GM23338 (cell line): ENCODE measurements around the gene ZFX. TPM values are rescaled to one million over a fixed set of nuclear protein-coding genes. Genes with fewer than 3 reads are reported as not detected.

Experiments
- ATAC-seq: fragments of 200-7000 bp; cut with Tn5 transposase; 3 replicates; pipeline ENCODE4 v1.9.1; 2020
- DNase-seq: peaks from one replicate; pipeline ENCODE4 v3.0.0-alpha.2; 2015; ENCODE audit warnings: low spot score
- H2AFZ ChIP-seq: fragments of 200-600 bp; sonication (generic); 2 replicates; pipeline ENCODE4 v1.8.0; 2016; ENCODE audit warnings: antibody characterized with exemption, mild to moderate bottlenecking, moderate library complexity
- H3F3A ChIP-seq: fragments of 200-600 bp; sonication (generic); replicated peaks from 2 replicates; pipeline ENCODE4 v1.8.0; 2017; ENCODE audit warnings: antibody characterized with exemption, mixed run types, low read depth
- H3K27ac ChIP-seq: fragments of 200-600 bp; sonication (generic); 2 replicates; pipeline ENCODE4 v1.6.1; 2016; ENCODE audit warnings: low read depth
- H3K27me3 ChIP-seq: fragments of 200-600 bp; sonication (generic); 2 replicates; pipeline ENCODE4 v1.8.0; 2016; ENCODE audit warnings: mild to moderate bottlenecking, mixed run types, moderate library complexity; ENCODE audit not compliant: insufficient read depth
- H3K36me3 ChIP-seq: fragments of 200-600 bp; sonication (generic); 2 replicates; pipeline ENCODE4 v1.8.0; 2016; ENCODE audit warnings: mild to moderate bottlenecking; ENCODE audit not compliant: insufficient read depth
- H3K4me1 ChIP-seq: fragments of 200-600 bp; sonication (generic); 2 replicates; pipeline ENCODE4 v1.8.0; 2016; ENCODE audit warnings: mild to moderate bottlenecking, moderate library complexity; ENCODE audit not compliant: insufficient read depth
- H3K4me2 ChIP-seq: fragments of 200-600 bp; sonication (generic); 2 replicates; pipeline ENCODE4 v1.7.1; 2017; ENCODE audit warnings: mixed run types
- H3K4me3 ChIP-seq: fragments of 200-600 bp; sonication (generic); 2 replicates; pipeline ENCODE4 v1.6.1; 2016; ENCODE audit warnings: mixed run types
- H3K79me2 ChIP-seq: fragments of 200-600 bp; sonication (generic); replicated peaks from 2 replicates; pipeline ENCODE4 v1.8.0; 2017; ENCODE audit warnings: mild to moderate bottlenecking; ENCODE audit not compliant: insufficient read depth
- H3K9me2 ChIP-seq: fragments of 200-600 bp; sonication (generic); 2 replicates; pipeline ENCODE4 v1.8.0; 2017; ENCODE audit not compliant: insufficient read depth
- H4K20me1 ChIP-seq: fragments of 200-600 bp; sonication (generic); replicated peaks from 2 replicates; pipeline ENCODE4 v1.8.0; 2017; ENCODE audit warnings: mild to moderate bottlenecking; ENCODE audit not compliant: insufficient read depth
- H3K27ac Mint-ChIP-seq: 2 replicates; pipeline ENCODE4 v1.8.0; 2020; ENCODE audit warnings: inconsistent platforms, mild to moderate bottlenecking, moderate library complexity, mixed read lengths
- H3K27me3 Mint-ChIP-seq: 3 replicates; pipeline ENCODE4 v1.8.0; 2022; ENCODE audit warnings: low read depth, mild to moderate bottlenecking, moderate library complexity, mixed read lengths, inconsistent platforms; ENCODE audit not compliant: insufficient read depth, poor library complexity
- H3K36me3 Mint-ChIP-seq: 3 replicates; pipeline ENCODE4 v1.8.0; 2021; ENCODE audit warnings: low read depth, mild to moderate bottlenecking, inconsistent platforms, moderate library complexity, mixed read lengths
- H3K4me1 Mint-ChIP-seq: 3 replicates; pipeline ENCODE4 v1.8.0; 2020; ENCODE audit warnings: mild to moderate bottlenecking, inconsistent platforms, mixed read lengths
- H3K4me3 Mint-ChIP-seq: 3 replicates; pipeline ENCODE4 v1.8.0; 2021; ENCODE audit warnings: moderate library complexity, mild to moderate bottlenecking, inconsistent platforms, mixed read lengths
- H3K9me3 Mint-ChIP-seq: 3 replicates; pipeline ENCODE4 v1.8.0; 2020; ENCODE audit warnings: moderate library complexity, mild to moderate bottlenecking, inconsistent platforms, mixed read lengths
- CREB1 ChIP-seq: fragments of 250-450 bp; sonication (Bioruptor Pico); IDR thresholded peaks from 2 replicates; pipeline ENCODE4 v1.5.0; 2020; ENCODE audit warnings: low read depth, mild to moderate bottlenecking, moderate library complexity
- CTCF ChIP-seq, 2 experiments: fragments of 200-600 bp in 1 of 2; sonication (generic) in 1 of 2; conservative IDR thresholded peaks; 2 replicates each; pipeline versions ENCODE4 v1.5.1 to v1.6.1; 2016 to 2017; ENCODE audit warnings: antibody characterized with exemption in 2 of 2, low read depth in 2 of 2, mild to moderate bottlenecking in 2 of 2, moderate library complexity in 1 of 2
- ETS1 ChIP-seq: IDR thresholded peaks from 2 replicates; pipeline ENCODE4 v1.6.1; 2016; ENCODE audit warnings: antibody characterized with exemption
- EZH2 ChIP-seq: fragments of 200-600 bp; sonication (generic); IDR thresholded peaks from one replicate; pipeline ENCODE4 v1.8.0; 2017; ENCODE audit warnings: antibody characterized with exemption, mild to moderate bottlenecking, low read depth; ENCODE audit not compliant: unreplicated experiment
- EZH2phosphoT487 ChIP-seq: fragments of 200-600 bp; sonication (generic); IDR thresholded peaks from one replicate; pipeline ENCODE4 v1.8.1; 2018; ENCODE audit warnings: antibody characterized with exemption; ENCODE audit not compliant: unreplicated experiment
- JUNB ChIP-seq: IDR thresholded peaks from one replicate; pipeline ENCODE4 v1.6.1; 2016; ENCODE audit warnings: antibody characterized with exemption; ENCODE audit not compliant: unreplicated experiment
- NANOG ChIP-seq: IDR thresholded peaks from 2 replicates; pipeline ENCODE4 v1.6.1; 2016; ENCODE audit warnings: antibody characterized with exemption, borderline replicate concordance
- POLR2AphosphoS5 ChIP-seq: IDR thresholded peaks from 2 replicates; pipeline ENCODE4 v1.6.1; 2016; ENCODE audit warnings: antibody characterized with exemption, low read depth
- STAT1 ChIP-seq: IDR thresholded peaks from one replicate; pipeline ENCODE4 v1.6.1; 2016; ENCODE audit warnings: antibody characterized with exemption; ENCODE audit not compliant: unreplicated experiment
- ZNF114 ChIP-seq: fragments of 250-450 bp; sonication (Bioruptor Pico); IDR thresholded peaks from 2 replicates; pipeline ENCODE4 v1.5.0; 2020; ENCODE audit warnings: mild to moderate bottlenecking, moderate library complexity
- ZNF331 ChIP-seq: fragments of 250-450 bp; sonication (Bioruptor Pico); IDR thresholded peaks from 2 replicates; pipeline ENCODE4 v1.5.0; 2020; ENCODE audit warnings: low read depth, mild to moderate bottlenecking, moderate library complexity
- ZNF462 ChIP-seq: fragments of 250-450 bp; sonication (Bioruptor Pico); IDR thresholded peaks from 2 replicates; pipeline ENCODE4 v1.5.0; 2020; ENCODE audit warnings: mild to moderate bottlenecking, moderate library complexity
- polyA plus RNA-seq: library from polyadenylated mRNA; unstranded; fragments of >200 nt; fragmentation: Nextera tagmentation; extraction: Ambion mirVana; gene quantifications from 2 replicates; pipeline ENCODE4 v1.2.1, GENCODE V29; 2016
- total RNA-seq: library from RNA; depleted of rRNA; stranded (reverse); fragments of >200 nt; shearing (Covaris generic); gene quantifications from 2 replicates; pipeline ENCODE4 v1.2.3, GENCODE V29; 2014
- TF ChIP-seq, protein P1 (sequence below): IDR thresholded peaks from one replicate; pipeline ENCODE4 v1.6.1; 2018; ENCODE audit warnings: antibody characterized with exemption; ENCODE audit not compliant: unreplicated experiment

ZFX gene
- total and polyA plus RNA-seq, 2 experiments from 2014 or later: 11.0 to 15.4 TPM

- H3K27me3 Mint-ChIP-seq: peaks cover 3% of the 10 kb centered on the region
Observed at GRCh38 chrX:24225265-24225664, 75.7 kb downstream of the ZFX start.

More at GRCh38 chrX:24225265-24225664, 75.7 kb downstream of the ZFX start:
- no peaks in the 10 kb centered on the region for H3K4me1 ChIP-seq
- H3K9me3 Mint-ChIP-seq: peaks cover 13% of the 10 kb centered on the region
- H3K4me3 Mint-ChIP-seq: no peak overlapping the region
- H3K36me3 Mint-ChIP-seq: peaks cover 4% of the 10 kb centered on the region; the same call in 2 of the 3 replicates
- no peaks in the 10 kb centered on the region for H3K79me2 ChIP-seq
- H3K9me2 ChIP-seq: no peaks in the 10 kb centered on the region
- H3K4me3 ChIP-seq: no peak overlapping the region
- TF ChIP-seq EZH2 (no peak), NANOG (no peak), ETS1 (no peak), EZH2phosphoT487 (no peak), ZNF331 (CRISPR knock-in tag) (no peak), STAT1 (no peak), JUNB (no peak), CTCF (conservative IDR thresholded peaks at IDR 0.05; ENCODE audit: low read depth in 2 of 2) (no peak), CREB1 (CRISPR knock-in tag) (no peak), ZNF462 (CRISPR knock-in tag) (no peak), POLR2AphosphoS5 (no peak), ZNF114 (no peak)
- TF ChIP-seq, protein P1, sequence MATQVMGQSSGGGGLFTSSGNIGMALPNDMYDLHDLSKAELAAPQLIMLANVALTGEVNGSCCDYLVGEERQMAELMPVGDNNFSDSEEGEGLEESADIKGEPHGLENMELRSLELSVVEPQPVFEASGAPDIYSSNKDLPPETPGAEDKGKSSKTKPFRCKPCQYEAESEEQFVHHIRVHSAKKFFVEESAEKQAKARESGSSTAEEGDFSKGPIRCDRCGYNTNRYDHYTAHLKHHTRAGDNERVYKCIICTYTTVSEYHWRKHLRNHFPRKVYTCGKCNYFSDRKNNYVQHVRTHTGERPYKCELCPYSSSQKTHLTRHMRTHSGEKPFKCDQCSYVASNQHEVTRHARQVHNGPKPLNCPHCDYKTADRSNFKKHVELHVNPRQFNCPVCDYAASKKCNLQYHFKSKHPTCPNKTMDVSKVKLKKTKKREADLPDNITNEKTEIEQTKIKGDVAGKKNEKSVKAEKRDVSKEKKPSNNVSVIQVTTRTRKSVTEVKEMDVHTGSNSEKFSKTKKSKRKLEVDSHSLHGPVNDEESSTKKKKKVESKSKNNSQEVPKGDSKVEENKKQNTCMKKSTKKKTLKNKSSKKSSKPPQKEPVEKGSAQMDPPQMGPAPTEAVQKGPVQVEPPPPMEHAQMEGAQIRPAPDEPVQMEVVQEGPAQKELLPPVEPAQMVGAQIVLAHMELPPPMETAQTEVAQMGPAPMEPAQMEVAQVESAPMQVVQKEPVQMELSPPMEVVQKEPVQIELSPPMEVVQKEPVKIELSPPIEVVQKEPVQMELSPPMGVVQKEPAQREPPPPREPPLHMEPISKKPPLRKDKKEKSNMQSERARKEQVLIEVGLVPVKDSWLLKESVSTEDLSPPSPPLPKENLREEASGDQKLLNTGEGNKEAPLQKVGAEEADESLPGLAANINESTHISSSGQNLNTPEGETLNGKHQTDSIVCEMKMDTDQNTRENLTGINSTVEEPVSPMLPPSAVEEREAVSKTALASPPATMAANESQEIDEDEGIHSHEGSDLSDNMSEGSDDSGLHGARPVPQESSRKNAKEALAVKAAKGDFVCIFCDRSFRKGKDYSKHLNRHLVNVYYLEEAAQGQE: no peak
- no peak overlapping the region for H3K27ac ChIP-seq
- H3F3A ChIP-seq: no peaks in the 10 kb centered on the region
- no peaks in the 10 kb centered on the region for H4K20me1 ChIP-seq
- H3K4me1 Mint-ChIP-seq: no peaks in the 10 kb centered on the region
- ATAC-seq (no peak), DNase-seq (no peak)
- no peaks in the 10 kb centered on the region for H3K36me3 ChIP-seq
- no peak overlapping the region for H2AFZ ChIP-seq
- no peak overlapping the region for H3K27ac Mint-ChIP-seq
- no peak overlapping the region for H3K4me2 ChIP-seq
- no peaks in the 10 kb centered on the region for H3K27me3 ChIP-seq
